ENCODE data around the gene SNX13. TPM values are rescaled to one million over a fixed set of nuclear protein-coding genes. Genes with fewer than 3 reads are reported as not detected.

Gene SNX13
- polyA plus RNA-seq, 2 of the 4 experiments (the other 2 are of a cell fraction) = 13.1 to 31.6 TPM

GRCh38 chr7:17745610-17746009, 194.7 kb downstream of the SNX13 start:
- Histone ChIP-seq H3K4me3 (no peak overlapping the region), H3K9me3 (no peaks in the 10 kb centered on the region), H3K4me1 (no peaks in the 10 kb centered on the region), H3K27ac (no peak overlapping the region), H3K4me2 (no peak overlapping the region)
- ChIA-PET CTCF (interaction anchor here (0.6 to 1.3 kb wide), 2 partner anchors 24 to 826 kb away, joined by 3 read pairs; no protein-coding TSS in a partner anchor), POLR2A (interaction anchor here (0.5 kb wide), 1 partner anchor 215 kb away, joined by 3 read pairs; no protein-coding TSS in a partner anchor)
- DNase-seq (ENCODE audit: low read depth in 1 of 2, low spot score in 1 of 2) (no peak), FAIRE-seq (no peak), ATAC-seq (no peak)
- TF ChIP-seq CHD2 (IDR thresholded peaks at IDR 0.05; ENCODE audit: low read length, partially characterized antibody) (no peak), KDM5A (IDR thresholded peaks at IDR 0.05) (no peak), ESRRA (IDR thresholded peaks at IDR 0.05; ENCODE audit: borderline replicate concordance, low read length) (no peak), HDAC2 (IDR thresholded peaks at IDR 0.05) (no peak), CTCF (IDR thresholded peaks at IDR 0.05) (no peak), SMC3 (IDR thresholded peaks at IDR 0.05) (no peak), ELK1 (IDR thresholded peaks at IDR 0.05; ENCODE audit: low read depth, low read length) (no peak)
- TF ChIP-seq, protein P1, sequence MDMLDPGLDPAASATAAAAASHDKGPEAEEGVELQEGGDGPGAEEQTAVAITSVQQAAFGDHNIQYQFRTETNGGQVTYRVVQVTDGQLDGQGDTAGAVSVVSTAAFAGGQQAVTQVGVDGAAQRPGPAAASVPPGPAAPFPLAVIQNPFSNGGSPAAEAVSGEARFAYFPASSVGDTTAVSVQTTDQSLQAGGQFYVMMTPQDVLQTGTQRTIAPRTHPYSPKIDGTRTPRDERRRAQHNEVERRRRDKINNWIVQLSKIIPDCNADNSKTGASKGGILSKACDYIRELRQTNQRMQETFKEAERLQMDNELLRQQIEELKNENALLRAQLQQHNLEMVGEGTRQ (IDR thresholded peaks at IDR 0.05) = no peak

DNA sequence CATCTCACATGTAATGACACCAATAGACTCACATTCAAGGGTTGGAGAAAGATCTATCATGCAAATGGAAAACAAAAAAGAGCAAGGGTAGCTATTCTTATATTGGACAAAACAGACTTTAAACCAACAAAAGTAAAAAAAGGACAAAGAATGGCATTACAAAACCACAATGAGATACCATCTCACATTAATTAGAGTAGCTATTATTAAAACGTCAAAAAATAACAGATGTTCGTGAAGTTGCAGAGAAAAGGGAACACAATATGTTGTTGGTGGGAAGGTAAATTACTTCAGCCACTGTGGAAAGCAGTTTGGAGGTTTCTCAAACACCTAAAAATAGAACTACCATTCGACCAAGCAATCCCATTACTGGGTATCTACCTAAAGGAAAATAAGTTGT, 197.0 kb downstream of the SNX13 start:
- no peak overlapping the region for H3K4me3 ChIP-seq
- H3K27ac ChIP-seq = no peak overlapping the region
- CTCF ChIA-PET = no interaction called here
- 54% methylated on average over 3 of the region's 3 CpGs for WGBS (ENCODE audit: missing lambda C conversion rate)
- H3K4me2 ChIP-seq = no peak overlapping the region
- H3K4me1 ChIP-seq = no peaks in the 10 kb centered on the region
- TF ChIP-seq HDAC2 (IDR thresholded peaks at IDR 0.05) (no peak), MAZ (IDR thresholded peaks at IDR 0.05; ENCODE audit: borderline replicate concordance, low read depth, low read length) (no peak), TP53 (CRISPR knock-in tag; IDR thresholded peaks at IDR 0.05) (no peak), ZSCAN20 (CRISPR knock-in tag; IDR thresholded peaks at IDR 0.05) (no peak), PHF8 (IDR thresholded peaks at IDR 0.05; ENCODE audit: borderline replicate concordance, low read depth) (no peak), RFX5 (IDR thresholded peaks at IDR 0.05) (no peak), CBX8 (IDR thresholded peaks at IDR 0.05) (no peak)
- TF ChIP-seq, protein P2, sequence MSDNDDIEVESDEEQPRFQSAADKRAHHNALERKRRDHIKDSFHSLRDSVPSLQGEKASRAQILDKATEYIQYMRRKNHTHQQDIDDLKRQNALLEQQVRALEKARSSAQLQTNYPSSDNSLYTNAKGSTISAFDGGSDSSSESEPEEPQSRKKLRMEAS (IDR thresholded peaks at IDR 0.05) = no peak
- FAIRE-seq (no peak), ATAC-seq (no peak), DNase-seq (ENCODE audit: low read depth in 1 of 2, low spot score in 1 of 2) (no peak)
- no peaks in the 10 kb centered on the region for H3K9me3 ChIP-seq
- POLR2A ChIA-PET = no interaction called here

DNA sequence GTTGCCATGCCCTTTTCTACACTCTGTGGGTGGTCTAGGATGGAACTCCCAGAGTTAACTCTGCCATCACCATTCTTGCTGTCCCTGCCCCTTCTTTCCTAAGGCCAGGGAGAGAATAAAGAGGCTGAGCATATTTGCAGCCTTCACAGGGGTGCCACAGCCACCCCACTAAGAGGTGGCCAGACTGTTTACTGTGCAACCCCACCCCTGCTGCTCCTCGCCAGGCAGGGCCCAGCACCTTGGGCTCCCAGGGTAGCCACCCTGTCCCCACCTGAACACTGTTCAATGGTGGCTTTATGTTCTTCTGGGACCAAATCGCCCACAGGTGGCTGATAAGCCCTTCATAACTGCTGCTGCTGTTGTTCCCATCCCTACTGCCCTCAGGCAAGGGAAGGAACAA, 198.9 kb downstream of the SNX13 start:
- 14% methylated on average over 2 of the region's 2 CpGs for WGBS (ENCODE audit: missing lambda C conversion rate)
- CTCF ChIA-PET = no interaction called here
- ATAC-seq (no peak), FAIRE-seq (no peak), DNase-seq (ENCODE audit: low read depth in 1 of 2, low spot score in 1 of 2) (no peak)
- TF ChIP-seq SMC3 (IDR thresholded peaks at IDR 0.05) = no peak
- TF ChIP-seq ESRRA (IDR thresholded peaks at IDR 0.05; ENCODE audit: borderline replicate concordance, low read length) = no peak
- TF ChIP-seq TFCP2L1 (CRISPR knock-in tag; IDR thresholded peaks at IDR 0.05) = no peak
- no peak for TF ChIP-seq HDAC2 (IDR thresholded peaks at IDR 0.05)
- TF ChIP-seq HEYL (CRISPR knock-in tag; IDR thresholded peaks at IDR 0.05) = no peak
- TF ChIP-seq FOSB (CRISPR knock-in tag; IDR thresholded peaks at IDR 0.05) = no peak
- no peak for TF ChIP-seq RARB (CRISPR knock-in tag; IDR thresholded peaks at IDR 0.05)
- Histone ChIP-seq H3K4me3 (no peak overlapping the region), H3K4me1 (no peaks in the 10 kb centered on the region), H3K9me3 (no peaks in the 10 kb centered on the region), H3K27ac (no peak overlapping the region), H3K4me2 (no peak overlapping the region)
- POLR2A ChIA-PET = no interaction called here

Other genes with a start within 250 kb of the SNX13 start
- gene PRPS1L1, start 87.4 kb upstream of the SNX13 start, polyA plus RNA-seq (2011; rRNA removed) = not detected in 2 replicates
- gene PRPS1L1, start 87.4 kb upstream of the SNX13 start, polyA plus RNA-seq (2017; fragmentation: RNase III; extraction: RNeasy Plus Mini Kit Qiagen cat#74134 plus additional on column Dnase treatment) = not detected in 3 replicates

Measured in A549 (cell line).